Natural killer cell treated with Interleukin-12 subunit alpha and Interleukin-12 subunit beta and Interleukin-15 and Interleukin-18, amount 100 ng/mL, for 72 hours (primary cell): ENCODE results near the gene PRKG1. TPM values are rescaled to one million over a fixed set of nuclear protein-coding genes. Genes with fewer than 3 reads are reported as not detected.
"Not testable (repeated sequence)": the region's sequence is repeated elsewhere in the genome, so short reads cannot be mapped to it uniquely, and the experiment has no call there.

Experiments used
- ATAC-seq, 2 donors: fragments of 150-1000 bp; cut with Tn5 transposase in 1 of 2; sonication (Bioruptor Pico), chemical (Tn5 transposase) in 1 of 2; 2 replicates each; pipeline ENCODE4 v1.10.0; 2021
- DNase-seq: peaks from one replicate; pipeline ENCODE4 v3.0.0; 2022; ENCODE audit warnings: low spot score
- H3K27ac Mint-ChIP-seq, 2 donors: 1 replicate in 1 of 2; 2 replicates in 1 of 2; pipeline ENCODE4 v1.8.0; 2022; ENCODE audit warnings: mixed read lengths in 2 of 2, mild to moderate bottlenecking in 1 of 2, moderate library complexity in 1 of 2
- H3K27me3 Mint-ChIP-seq, 2 donors: 1 replicate in 1 of 2; 2 replicates in 1 of 2; pipeline ENCODE4 v1.8.0; 2022; ENCODE audit warnings: mixed read lengths in 2 of 2
- H3K36me3 Mint-ChIP-seq: one replicate; pipeline ENCODE4 v1.8.0; 2022; ENCODE audit warnings: mixed read lengths
- H3K4me1 Mint-ChIP-seq, 2 donors: 1 replicate in 1 of 2; 2 replicates in 1 of 2; pipeline ENCODE4 v1.8.0; 2022; ENCODE audit warnings: low read depth in 2 of 2, mixed read lengths in 2 of 2, mild to moderate bottlenecking in 1 of 2
- H3K4me3 Mint-ChIP-seq: one replicate; pipeline ENCODE4 v1.8.0; 2022; ENCODE audit warnings: mixed read lengths
- H3K9me3 Mint-ChIP-seq: 2 replicates; pipeline ENCODE4 v1.8.0; 2022; ENCODE audit warnings: mixed read lengths
- total RNA-seq, 2 donors: library from RNA; stranded (reverse); gene quantifications; one replicate each; pipeline ENCODE4 v1.2.3, GENCODE V29; 2022

The PRKG1 gene
- total RNA-seq, 2 donors from 2014 or later = 0.10 TPM; not detected in 1

GRCh38 chr10:51242393-51242792 lies 168.1 kb downstream of the PRKG1 start:
- no peak overlapping the region for H3K4me3 Mint-ChIP-seq
- ATAC-seq = no peak

GRCh38 chr10:51244309-51244708 lies 170.0 kb downstream of the PRKG1 start:
- no peak for DNase-seq
- H3K27me3 Mint-ChIP-seq = peaks cover 0 to 3% of the 10 kb centered on the region in 2 donors
- H3K4me1 Mint-ChIP-seq = no peaks in the 10 kb centered on the region
- H3K36me3 Mint-ChIP-seq = no peaks in the 10 kb centered on the region
- no peak overlapping the region for H3K4me3 Mint-ChIP-seq
- no peak for ATAC-seq
- H3K9me3 Mint-ChIP-seq = no peaks in the 10 kb centered on the region
- H3K27ac Mint-ChIP-seq = no peak overlapping the region

More at GRCh38 chr10:51242393-51242792, 168.1 kb downstream of the PRKG1 start:
- Mint-ChIP-seq H3K4me1 (no peaks in the 10 kb centered on the region), H3K27me3 (no peaks in the 10 kb centered on the region), H3K36me3 (no peaks in the 10 kb centered on the region), H3K9me3 (no peaks in the 10 kb centered on the region), H3K27ac (no peak overlapping the region)
- DNase-seq = no peak

DNA sequence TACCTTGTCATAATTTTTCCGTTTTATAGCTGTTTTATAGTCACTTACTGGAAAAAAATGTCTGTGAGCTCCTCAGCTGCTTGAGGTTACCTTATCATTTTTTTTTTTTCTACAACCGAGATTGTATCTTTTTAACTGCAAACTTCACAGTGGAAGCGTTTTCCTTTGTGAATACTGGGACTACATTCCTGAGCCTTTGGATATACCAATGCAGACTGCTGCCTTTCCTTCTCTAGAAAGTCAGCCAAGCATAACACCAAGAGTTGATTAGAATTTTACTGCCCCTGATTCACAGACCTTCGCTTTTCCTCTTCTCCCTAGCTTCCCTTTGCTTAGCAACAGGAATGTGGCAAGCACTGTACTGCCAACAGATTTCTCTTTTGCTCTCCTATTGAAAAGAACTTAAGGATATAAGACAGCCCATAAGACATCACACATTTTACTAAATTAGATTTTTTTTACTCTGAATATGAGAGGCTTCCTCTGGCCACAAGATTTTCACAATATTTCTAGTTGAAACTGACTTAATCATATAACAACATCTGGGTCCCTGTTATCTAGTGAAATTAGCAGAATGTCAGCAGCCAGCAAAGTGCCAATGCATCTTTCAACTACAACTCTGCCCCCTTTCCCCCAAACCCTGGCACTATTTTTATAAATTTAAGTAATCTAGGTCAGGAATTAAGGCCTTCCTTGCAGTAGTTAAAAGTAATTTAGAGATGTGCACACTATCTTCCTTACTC lies 170.6 kb downstream of the PRKG1 start:
- H3K4me1 Mint-ChIP-seq = no peaks in the 10 kb centered on the region
- H3K27ac Mint-ChIP-seq = no peak overlapping the region
- no peak for DNase-seq
- H3K4me3 Mint-ChIP-seq = no peak overlapping the region
- no peak for ATAC-seq
- no peaks in the 10 kb centered on the region for H3K36me3 Mint-ChIP-seq
- no peaks in the 10 kb centered on the region for H3K9me3 Mint-ChIP-seq
- peaks cover 0 to 3% of the 10 kb centered on the region in 2 donors for H3K27me3 Mint-ChIP-seq

GRCh38 chr10:51246156-51246555 lies 171.9 kb downstream of the PRKG1 start:
- H3K4me1 Mint-ChIP-seq = no peaks in the 10 kb centered on the region
- H3K27me3 Mint-ChIP-seq = peaks cover 0 to 3% of the 10 kb centered on the region in 2 donors
- ATAC-seq = no peak
- H3K36me3 Mint-ChIP-seq = no peaks in the 10 kb centered on the region
- H3K9me3 Mint-ChIP-seq = no peaks in the 10 kb centered on the region
- DNase-seq = no peak
- no peak overlapping the region for H3K27ac Mint-ChIP-seq
- H3K4me3 Mint-ChIP-seq = no peak overlapping the region

GRCh38 chr10:51250278-51250920 lies 176.1 kb downstream of the PRKG1 start:
- Mint-ChIP-seq H3K27ac (no peak overlapping the region), H3K9me3 (no peaks in the 10 kb centered on the region), H3K4me1 (no peaks in the 10 kb centered on the region), H3K36me3 (no peaks in the 10 kb centered on the region), H3K27me3 (peaks cover 0 to 3% of the 10 kb centered on the region in 2 donors), H3K4me3 (no peak overlapping the region)
- ATAC-seq (no peak), DNase-seq (no peak)

GRCh38 chr10:51251110-51251509 lies 176.8 kb downstream of the PRKG1 start:
- H3K27ac Mint-ChIP-seq = no peak overlapping the region
- ATAC-seq (no peak), DNase-seq (no peak)
- H3K27me3 Mint-ChIP-seq = peaks cover 0 to 3% of the 10 kb centered on the region in 2 donors
- no peaks in the 10 kb centered on the region for H3K4me1 Mint-ChIP-seq
- H3K9me3 Mint-ChIP-seq = no peaks in the 10 kb centered on the region
- no peak overlapping the region for H3K4me3 Mint-ChIP-seq
- no peaks in the 10 kb centered on the region for H3K36me3 Mint-ChIP-seq

DNA sequence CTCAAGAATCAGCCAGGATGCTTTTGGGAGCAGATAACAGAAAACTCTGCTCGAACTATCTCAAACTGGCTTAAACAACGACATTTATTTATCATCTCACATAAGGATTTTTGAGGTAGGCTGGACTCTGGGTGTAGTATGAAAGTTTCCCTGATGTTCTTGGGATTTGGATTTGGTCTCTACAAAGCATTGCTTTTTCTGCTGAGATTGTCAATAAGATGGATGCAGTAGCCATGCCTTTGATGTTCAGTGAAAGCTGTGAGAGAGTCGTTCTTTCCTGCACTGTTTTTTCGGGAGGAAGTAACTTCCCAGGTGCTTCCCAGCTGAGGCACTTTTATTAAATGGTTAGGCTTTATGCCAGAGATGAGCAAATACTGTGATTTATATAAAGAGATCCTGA lies 181.1 kb downstream of the PRKG1 start:
- Mint-ChIP-seq H3K36me3 (no peaks in the 10 kb centered on the region), H3K4me3 (no peak overlapping the region), H3K27ac (no peak overlapping the region), H3K4me1 (no peaks in the 10 kb centered on the region), H3K9me3 (no peaks in the 10 kb centered on the region), H3K27me3 (peaks cover 0 to 3% of the 10 kb centered on the region in 2 donors)
- DNase-seq (no peak), ATAC-seq (no peak)

DNA sequence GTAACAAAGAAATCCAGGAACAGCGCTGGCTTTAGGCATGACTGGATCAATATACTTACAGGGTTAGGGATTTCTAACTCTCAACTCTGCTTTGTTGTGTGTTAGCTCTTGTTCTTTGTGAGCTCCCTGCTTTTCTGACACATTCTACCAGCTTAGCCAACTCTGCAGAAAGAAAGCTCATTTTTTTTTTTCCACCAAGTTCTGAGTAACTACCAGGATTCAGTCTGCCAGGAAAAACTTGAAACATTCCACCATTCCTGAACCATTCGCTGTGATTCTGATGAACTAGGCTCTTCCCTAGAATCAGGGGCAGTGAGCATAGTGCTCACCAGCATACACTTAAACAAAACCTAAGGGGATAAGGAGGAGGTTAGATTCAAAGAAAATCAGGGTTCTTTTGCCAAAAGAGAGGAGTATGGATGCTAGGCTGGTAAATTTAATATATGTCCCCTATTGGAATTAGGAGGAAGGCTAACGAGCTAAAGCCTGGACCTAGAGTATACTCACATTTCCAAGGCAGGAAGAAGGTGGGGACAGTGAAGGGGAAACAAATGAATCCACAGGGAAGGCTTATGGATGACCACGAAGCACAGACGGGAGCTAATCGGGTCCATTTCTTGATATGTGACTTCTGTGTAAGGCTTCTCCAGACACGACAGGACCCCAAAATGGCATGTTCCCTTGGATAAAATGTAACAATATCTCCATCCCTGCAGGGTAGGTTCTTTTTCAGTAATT lies 183.4 kb downstream of the PRKG1 start:
- Mint-ChIP-seq H3K36me3 (no peaks in the 10 kb centered on the region), H3K4me3 (no peak overlapping the region), H3K27me3 (peaks cover 0 to 3% of the 10 kb centered on the region in 2 donors), H3K4me1 (no peaks in the 10 kb centered on the region), H3K27ac (no peak overlapping the region), H3K9me3 (no peaks in the 10 kb centered on the region)
- DNase-seq (no peak), ATAC-seq (no peak)

DNA sequence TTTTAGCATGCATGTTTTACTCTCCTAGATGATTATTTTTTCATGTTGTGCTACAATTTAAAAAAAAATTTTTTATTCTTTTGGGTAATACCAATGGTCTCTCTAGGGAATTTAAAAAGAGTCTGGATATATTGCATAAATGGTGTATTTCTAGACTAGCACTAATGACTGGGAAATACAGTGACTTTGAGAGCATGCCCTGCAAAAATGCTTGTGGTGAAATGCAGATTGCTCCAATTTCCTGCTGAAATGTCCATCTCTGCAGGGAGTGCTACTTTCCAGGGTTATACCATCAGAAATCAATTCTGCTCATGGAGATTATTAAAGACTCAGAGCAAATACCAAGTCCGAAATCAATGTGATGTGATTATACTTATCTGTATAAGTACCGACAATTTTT lies 186.1 kb downstream of the PRKG1 start:
- Mint-ChIP-seq H3K27ac (no peak overlapping the region), H3K9me3 (no peaks in the 10 kb centered on the region), H3K4me3 (no peak overlapping the region), H3K27me3 (peaks cover 0 to 3% of the 10 kb centered on the region in 2 donors), H3K36me3 (no peaks in the 10 kb centered on the region), H3K4me1 (no peaks in the 10 kb centered on the region)
- ATAC-seq (no peak), DNase-seq (no peak)

GRCh38 chr10:51266496-51266895 lies 192.2 kb downstream of the PRKG1 start:
- Mint-ChIP-seq H3K9me3 (no peaks in the 10 kb centered on the region), H3K36me3 (no peaks in the 10 kb centered on the region), H3K27ac (no peak overlapping the region), H3K27me3 (peaks cover 0 to 2% of the 10 kb centered on the region in 2 donors), H3K4me1 (peaks cover 0 to 3% of the 10 kb centered on the region in 2 donors), H3K4me3 (no peak overlapping the region)
- DNase-seq (no peak), ATAC-seq (no peak)

DNA sequence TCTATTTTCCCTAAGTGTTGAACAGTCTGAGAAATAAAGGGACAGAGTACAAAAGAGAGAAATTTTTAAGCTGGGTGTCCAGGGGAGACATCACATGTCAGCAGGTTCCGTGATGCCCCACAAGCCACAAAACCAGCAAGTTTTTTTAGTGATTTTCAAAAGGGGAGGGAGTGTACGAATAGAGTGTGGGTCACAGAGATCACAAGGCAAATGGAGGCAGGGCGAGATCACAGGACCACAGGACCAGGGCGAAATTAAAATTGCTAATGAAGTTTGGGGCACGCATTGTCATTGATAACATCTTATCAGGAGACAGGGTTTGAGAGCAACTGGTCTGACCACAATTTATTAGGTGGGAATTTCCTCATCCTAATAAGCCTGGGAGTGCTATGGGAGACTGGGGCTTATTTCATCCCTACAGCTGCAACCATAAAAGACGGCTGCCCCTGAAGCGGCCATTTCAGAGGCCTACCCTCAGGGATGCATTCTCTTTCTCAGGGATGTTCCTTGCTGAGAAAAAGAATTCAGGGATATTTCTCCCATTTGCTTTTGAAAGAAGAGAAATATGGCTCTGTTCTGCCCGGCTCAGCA lies 193.8 kb downstream of the PRKG1 start:
- not testable (repeated sequence) for H3K4me3 Mint-ChIP-seq, H3K36me3 Mint-ChIP-seq, H3K27ac Mint-ChIP-seq, H3K4me1 Mint-ChIP-seq, H3K27me3 Mint-ChIP-seq, H3K9me3 Mint-ChIP-seq, ATAC-seq, DNase-seq

GRCh38 chr10:51269821-51270220 lies 195.5 kb downstream of the PRKG1 start:
- no peaks in the 10 kb centered on the region for H3K36me3 Mint-ChIP-seq
- no peaks in the 10 kb centered on the region for H3K9me3 Mint-ChIP-seq
- ATAC-seq = no peak
- no peak overlapping the region for H3K4me3 Mint-ChIP-seq
- DNase-seq = no peak
- peaks cover 0 to 5% of the 10 kb centered on the region in 2 donors for H3K27me3 Mint-ChIP-seq
- no peak overlapping the region for H3K27ac Mint-ChIP-seq
- peaks cover 0 to 3% of the 10 kb centered on the region in 2 donors for H3K4me1 Mint-ChIP-seq

DNA sequence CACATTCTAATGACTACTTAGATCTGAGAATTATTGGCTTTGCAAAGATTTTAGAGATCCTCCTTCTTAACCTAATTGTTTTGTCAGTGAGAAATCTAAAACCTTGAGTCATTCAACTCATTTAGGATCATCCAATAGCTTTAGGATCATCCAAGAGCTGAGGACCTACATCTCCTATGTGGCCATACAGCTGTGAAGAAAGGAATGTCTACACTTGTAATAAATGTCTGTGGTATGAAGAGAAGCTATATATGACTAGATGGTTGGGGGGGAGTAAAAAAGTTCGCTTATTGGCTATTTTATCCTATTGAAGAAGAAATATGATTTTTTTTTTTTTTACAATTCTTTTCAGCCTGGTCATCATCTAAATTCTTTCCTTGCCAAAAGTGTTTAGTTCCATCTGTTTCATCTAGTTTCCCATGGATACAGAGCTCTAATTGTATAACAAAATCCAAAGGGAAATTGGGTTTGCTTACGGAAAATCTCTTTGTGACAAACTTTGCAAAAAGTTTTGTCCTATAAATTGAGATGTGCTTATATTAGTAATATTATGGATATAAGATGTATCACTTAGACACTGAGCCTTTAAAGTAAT lies 196.7 kb downstream of the PRKG1 start:
- Mint-ChIP-seq H3K9me3 (no peaks in the 10 kb centered on the region), H3K27me3 (peaks cover 0 to 5% of the 10 kb centered on the region in 2 donors), H3K4me3 (no peak overlapping the region), H3K36me3 (no peaks in the 10 kb centered on the region), H3K4me1 (peaks cover 0 to 3% of the 10 kb centered on the region in 2 donors), H3K27ac (no peak overlapping the region)
- DNase-seq (no peak), ATAC-seq (no peak)
